Esophagus muscularis mucosa (tissue), 4 donors: ENCODE results near the gene NLRP10. TPM values are rescaled to one million over a fixed set of nuclear protein-coding genes. Genes with fewer than 3 reads are reported as not detected.

Experiments used
- DNase-seq: peaks from one replicate; pipeline ENCODE4 v3.0.0-alpha.2; 2017; ENCODE audit errors: extremely low spot score
- H3K27ac ChIP-seq, 4 donors: fragments of 200-600 bp; sonication (generic); replicated peaks in 1 of 4; 1 replicate in 3 of 4; 2 replicates in 1 of 4; pipeline ENCODE4 v1.5.1; 2016 to 2019; ENCODE audit warnings: mild to moderate bottlenecking in 1 of 4
- H3K27me3 ChIP-seq, 4 donors: fragments of 200-600 bp; sonication (generic); one replicate each; pipeline versions ENCODE4 v1.5.1 to v1.6.0; 2016 to 2019
- H3K36me3 ChIP-seq, 4 donors: fragments of 200-600 bp; sonication (generic); one replicate each; pipeline ENCODE4 v1.5.1; 2016 to 2019
- H3K4me1 ChIP-seq, 4 donors: fragments of 200-600 bp; sonication (generic); one replicate each; pipeline ENCODE4 v1.5.1; 2016 to 2019
- H3K4me3 ChIP-seq, 4 donors: fragments of 200-600 bp; sonication (generic); 1 replicate in 2 of 4; 2 replicates in 2 of 4; pipeline ENCODE4 v1.5.1; 2016 to 2019; ENCODE audit warnings: mild to moderate bottlenecking in 4 of 4, moderate library complexity in 1 of 4
- H3K9me3 ChIP-seq, 4 donors: fragments of 200-600 bp; sonication (generic); 1 replicate in 3 of 4; 2 replicates in 1 of 4; pipeline ENCODE4 v1.5.1; 2016 to 2019
- EP300 ChIP-seq: sonication (generic); formaldehyde crosslinking; IDR thresholded peaks from one replicate; pipeline ENCODE4 v1.6.1; 2017; ENCODE audit warnings: antibody characterized with exemption
- POLR2A ChIP-seq: fragments of 450-650 bp; IDR thresholded peaks from one replicate; pipeline ENCODE4 v1.6.1; 2017; ENCODE audit warnings: antibody characterized with exemption, moderate library complexity, mild to moderate bottlenecking, low read depth
- POLR2AphosphoS5 ChIP-seq, 2 donors: sonication (generic); formaldehyde crosslinking; IDR thresholded peaks; one replicate each; pipeline ENCODE4 v1.6.1; 2017; ENCODE audit warnings: antibody characterized with exemption in 2 of 2
- WGBS: methylation state at CpG from one replicate; pipeline ENCODE4 v1.1.5; 2018; 5-methylcytosine and 5-hydroxymethylcytosine counted together
- intact Hi-C: fragments of 100-400 bp; cut with DNase I; formaldehyde crosslinking; loops from one replicate; pipeline ENCODE4 v1.15.1; 2023
- total RNA-seq, 4 donors: library from RNA; depleted of rRNA; stranded (reverse); fragments of >200 nt; gene quantifications; one replicate each; pipeline versions ENCODE4 v1.1.0 to v1.2.1, GENCODE V29; 2016
- TF ChIP-seq, protein P1 (sequence below), 3 experiments: fragments of 200-600 bp in 2 of 3; fragments of 450-650 bp in 1 of 3; sonication (generic) in 2 of 3; IDR thresholded peaks; one replicate each; pipeline ENCODE4 v1.5.1; 2017 to 2019; ENCODE audit warnings: antibody characterized with exemption in 3 of 3, mild to moderate bottlenecking in 2 of 3, moderate library complexity in 1 of 3

NLRP10 gene, protein sequence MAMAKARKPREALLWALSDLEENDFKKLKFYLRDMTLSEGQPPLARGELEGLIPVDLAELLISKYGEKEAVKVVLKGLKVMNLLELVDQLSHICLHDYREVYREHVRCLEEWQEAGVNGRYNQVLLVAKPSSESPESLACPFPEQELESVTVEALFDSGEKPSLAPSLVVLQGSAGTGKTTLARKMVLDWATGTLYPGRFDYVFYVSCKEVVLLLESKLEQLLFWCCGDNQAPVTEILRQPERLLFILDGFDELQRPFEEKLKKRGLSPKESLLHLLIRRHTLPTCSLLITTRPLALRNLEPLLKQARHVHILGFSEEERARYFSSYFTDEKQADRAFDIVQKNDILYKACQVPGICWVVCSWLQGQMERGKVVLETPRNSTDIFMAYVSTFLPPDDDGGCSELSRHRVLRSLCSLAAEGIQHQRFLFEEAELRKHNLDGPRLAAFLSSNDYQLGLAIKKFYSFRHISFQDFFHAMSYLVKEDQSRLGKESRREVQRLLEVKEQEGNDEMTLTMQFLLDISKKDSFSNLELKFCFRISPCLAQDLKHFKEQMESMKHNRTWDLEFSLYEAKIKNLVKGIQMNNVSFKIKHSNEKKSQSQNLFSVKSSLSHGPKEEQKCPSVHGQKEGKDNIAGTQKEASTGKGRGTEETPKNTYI
- not detected for total RNA-seq

DNA sequence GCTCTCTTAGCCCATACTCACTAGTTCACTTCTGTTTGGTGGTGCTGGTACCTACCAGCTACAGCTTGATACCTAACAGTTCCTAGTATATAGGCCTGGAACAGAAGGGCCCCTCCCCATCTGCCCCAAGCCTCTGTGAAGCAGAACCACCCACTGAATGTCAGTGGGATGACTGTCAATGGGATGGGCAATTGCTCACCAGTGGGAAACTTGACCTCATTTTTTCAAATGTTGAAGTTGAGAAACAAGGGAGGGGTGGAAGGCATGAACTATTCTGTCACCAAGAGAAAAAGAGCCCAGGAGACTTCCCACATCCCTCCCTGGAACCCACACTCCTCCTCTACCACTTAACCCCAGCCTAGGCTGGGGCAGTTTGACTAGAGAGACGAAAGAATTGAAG lies at the start of gene NLRP10:
NLRP10 (minus strand) TSS at position 62 of the 400 bp plus-strand sequence. CDS start 1,952 bp downstream, outside the sequence.
- Histone ChIP-seq H3K36me3 (no peaks in the 10 kb centered on the region), H3K9me3 (no peaks in the 10 kb centered on the region), H3K4me1 (no peaks in the 10 kb centered on the region), H3K27ac (no peak within 1 kb of the TSS), H3K4me3 (no peak within 1 kb of the TSS), H3K27me3 (peaks cover 0 to 5% (median 0%) of the 10 kb centered on the region in 4 donors)
- TF ChIP-seq POLR2A (no peak), POLR2AphosphoS5 (IDR thresholded peaks at IDR 0.05) (no peak), EP300 (no peak)
- TF ChIP-seq, protein P1, sequence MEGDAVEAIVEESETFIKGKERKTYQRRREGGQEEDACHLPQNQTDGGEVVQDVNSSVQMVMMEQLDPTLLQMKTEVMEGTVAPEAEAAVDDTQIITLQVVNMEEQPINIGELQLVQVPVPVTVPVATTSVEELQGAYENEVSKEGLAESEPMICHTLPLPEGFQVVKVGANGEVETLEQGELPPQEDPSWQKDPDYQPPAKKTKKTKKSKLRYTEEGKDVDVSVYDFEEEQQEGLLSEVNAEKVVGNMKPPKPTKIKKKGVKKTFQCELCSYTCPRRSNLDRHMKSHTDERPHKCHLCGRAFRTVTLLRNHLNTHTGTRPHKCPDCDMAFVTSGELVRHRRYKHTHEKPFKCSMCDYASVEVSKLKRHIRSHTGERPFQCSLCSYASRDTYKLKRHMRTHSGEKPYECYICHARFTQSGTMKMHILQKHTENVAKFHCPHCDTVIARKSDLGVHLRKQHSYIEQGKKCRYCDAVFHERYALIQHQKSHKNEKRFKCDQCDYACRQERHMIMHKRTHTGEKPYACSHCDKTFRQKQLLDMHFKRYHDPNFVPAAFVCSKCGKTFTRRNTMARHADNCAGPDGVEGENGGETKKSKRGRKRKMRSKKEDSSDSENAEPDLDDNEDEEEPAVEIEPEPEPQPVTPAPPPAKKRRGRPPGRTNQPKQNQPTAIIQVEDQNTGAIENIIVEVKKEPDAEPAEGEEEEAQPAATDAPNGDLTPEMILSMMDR (IDR thresholded peaks at IDR 0.05): no peak
- 91% methylated on average over 1 of the region's 1 CpG for WGBS
- DNase-seq: no peak
- intact Hi-C loops: no loop called here

DNA sequence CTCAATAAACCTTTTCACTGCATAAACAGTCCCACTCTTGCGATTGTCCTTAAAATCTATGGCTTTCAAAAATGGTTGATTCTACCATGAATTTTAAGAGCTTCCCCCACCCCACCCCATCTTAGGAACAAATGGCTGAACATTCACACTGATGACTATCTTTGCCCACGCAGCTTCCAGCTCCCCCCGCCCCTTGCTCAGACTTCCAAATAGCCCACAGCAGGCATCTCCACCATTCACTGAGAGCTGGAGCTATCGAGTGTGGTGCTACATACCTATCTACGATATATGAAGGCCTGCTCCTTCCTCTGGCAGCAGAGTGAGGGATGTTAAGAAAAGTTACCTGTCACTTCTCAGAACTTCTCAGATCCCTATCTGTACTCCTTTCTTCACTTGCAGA lies 48.6 kb upstream of the NLRP10 start:
- TF ChIP-seq POLR2A: no peak
- TF ChIP-seq, protein P1 (IDR thresholded peaks at IDR 0.05): no peak
- TF ChIP-seq POLR2AphosphoS5 (IDR thresholded peaks at IDR 0.05): no peak
- no peak for TF ChIP-seq EP300
- 92% methylated on average over 5 of the region's 5 CpGs for WGBS
- peaks cover 0 to 4% (median 0%) of the 10 kb centered on the region in 4 donors for H3K27me3 ChIP-seq
- no peaks in the 10 kb centered on the region for H3K9me3 ChIP-seq
- intact Hi-C loops: no loop called here
- peak; percentile 53 for DNase-seq
- no peak overlapping the region for H3K4me3 ChIP-seq
- H3K27ac ChIP-seq: no peak overlapping the region
- no peaks in the 10 kb centered on the region for H3K36me3 ChIP-seq
- peaks cover 11 to 14% (median 13%) of the 10 kb centered on the region in 4 donors for H3K4me1 ChIP-seq

DNA sequence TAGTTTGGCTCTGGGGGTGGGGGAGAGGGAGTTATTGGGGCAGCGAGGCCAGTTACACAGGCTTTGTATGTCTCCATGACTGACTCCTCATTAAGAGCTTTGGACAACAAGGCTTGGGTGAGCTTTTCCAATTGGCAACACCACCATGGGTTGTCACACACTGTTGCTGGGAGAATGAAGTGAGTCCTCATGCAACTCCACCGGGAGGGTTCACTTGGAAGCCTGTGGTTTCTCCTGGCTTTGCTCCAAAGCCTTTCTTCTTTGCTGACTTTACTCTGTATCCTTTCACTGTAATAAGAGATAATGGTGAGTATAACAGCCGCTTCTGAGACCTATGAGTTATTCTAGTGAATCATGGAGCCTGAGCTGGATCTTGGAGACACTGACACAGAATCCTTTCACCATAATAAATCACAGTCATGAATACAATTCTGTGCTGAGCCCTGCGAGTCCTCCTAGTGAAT lies 46.8 kb upstream of the NLRP10 start:
- Histone ChIP-seq H3K36me3 (no peaks in the 10 kb centered on the region), H3K27ac (no peak overlapping the region), H3K9me3 (no peaks in the 10 kb centered on the region), H3K4me3 (no peak overlapping the region), H3K4me1 (no peaks in the 10 kb centered on the region), H3K27me3 (no peaks in the 10 kb centered on the region)
- intact Hi-C loops: no loop called here
- TF ChIP-seq EP300 (no peak), POLR2AphosphoS5 (IDR thresholded peaks at IDR 0.05) (no peak), POLR2A (no peak)
- TF ChIP-seq, protein P1 (IDR thresholded peaks at IDR 0.05): no peak
- 48% methylated on average over 4 of the region's 4 CpGs for WGBS
- DNase-seq: peak; percentile 87

DNA sequence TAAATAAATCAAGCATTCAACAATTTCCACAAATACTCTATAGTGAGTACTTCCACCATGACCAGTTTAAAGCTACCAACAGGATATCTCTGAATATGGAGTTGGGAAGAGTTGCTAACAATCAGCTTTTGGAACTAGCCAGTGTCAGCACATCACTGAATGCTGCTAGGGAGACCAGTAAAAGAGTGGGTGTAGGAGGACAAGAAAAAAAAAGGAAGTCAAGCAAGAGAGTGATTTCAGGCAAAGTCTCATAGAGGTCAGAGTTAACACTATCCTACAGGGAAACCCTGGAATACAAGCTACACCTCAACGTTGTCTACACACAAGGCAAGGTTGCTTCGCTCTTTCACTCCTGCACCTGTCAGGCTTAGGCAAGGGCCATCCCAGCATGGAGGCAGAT lies 46.1 kb upstream of the NLRP10 start:
- Histone ChIP-seq H3K27ac (no peak overlapping the region), H3K9me3 (no peaks in the 10 kb centered on the region), H3K4me3 (no peak overlapping the region), H3K4me1 (no peaks in the 10 kb centered on the region), H3K36me3 (no peaks in the 10 kb centered on the region), H3K27me3 (no peaks in the 10 kb centered on the region)
- 80% methylated on average over 2 of the region's 2 CpGs for WGBS
- TF ChIP-seq POLR2A: no peak
- TF ChIP-seq, protein P1 (IDR thresholded peaks at IDR 0.05): no peak
- TF ChIP-seq EP300: no peak
- TF ChIP-seq POLR2AphosphoS5 (IDR thresholded peaks at IDR 0.05): no peak
- intact Hi-C loops: no loop called here
- no peak for DNase-seq
